Right ventricle myocardium superior (tissue), 1 donor: ENCODE data around the gene CDK11A. TPM values are rescaled to one million over a fixed set of nuclear protein-coding genes. Genes with fewer than 3 reads are reported as not detected.
"Not testable (repeated sequence)": the region's sequence is repeated elsewhere in the genome, so short reads cannot be mapped to it uniquely, and the experiment has no call there.

ENCODE experiments used
- ATAC-seq: fragments of 200-7000 bp; cut with Tn5 transposase; one replicate; pipeline ENCODE4 v1.9.1; 2020; ENCODE audit warnings: mild to moderate bottlenecking; ENCODE audit not compliant: poor library complexity
- DNase-seq: peaks from one replicate; pipeline ENCODE4 v3.0.0-alpha.2; 2020
- intact Hi-C: fragments of 100-400 bp; cut with DNase I; formaldehyde crosslinking; loops from one replicate; pipeline ENCODE4 v1.11.2; 2022
- long read RNA-seq: library from polyadenylated mRNA; unstranded; transcript quantifications from one replicate; pipeline ENCODE4 v2.0.0, GENCODE V29; 2021
- total RNA-seq: library from RNA; stranded (reverse); fragmentation: NEBNext Ultra II Directional; extraction: Animal tissue kit (Norgen Biotek cat#: 25700); gene quantifications from one replicate; pipeline ENCODE4 v1.2.1, GENCODE V29; 2021
- donor health status: DM: no; HTN: yes; CAD: no; lungs with severe emphysema.

The CDK11A gene
- total RNA-seq = 17.3 TPM
- long read RNA-seq, partial matches to known transcripts = 2 of 7 reads
- long read RNA-seq, other reads (novel, unspliced or antisense) = 4 of 7 reads

GRCh38 chr1:1724035-1724864, at the start of gene CDK11A:
Gene CDK11A, minus strand, starts transcription at chr1:1724357. Its CDS starts 1,539 bp downstream, at chr1:1722818.
- DNase-seq = peak; percentile 98
- intact Hi-C loops = not testable (repeated sequence)
- peak; percentile 97 for ATAC-seq

GRCh38 chr1:1773874-1774273, 49.7 kb upstream of the CDK11A start:
- ATAC-seq (no peak), DNase-seq (no peak)
- intact Hi-C loops = no loop called here

- no peak for DNase-seq
- no peak for ATAC-seq
- intact Hi-C loops = no loop called here
Measured at GRCh38 chr1:1771096-1771495, 46.9 kb upstream of the CDK11A start.

GRCh38 chr1:1770102-1770501, 45.9 kb upstream of the CDK11A start:
- no peak for DNase-seq
- intact Hi-C loops = no loop called here
- ATAC-seq = no peak

GRCh38 chr1:1768249-1768992, 44.3 kb upstream of the CDK11A start:
- intact Hi-C loops = no loop called here
- ATAC-seq (no peak), DNase-seq (no peak)

GRCh38 chr1:1764876-1765470, 40.8 kb upstream of the CDK11A start:
- DNase-seq = no peak
- intact Hi-C loops = no loop called here
- no peak for ATAC-seq

GRCh38 chr1:1763657-1764621, 39.8 kb upstream of the CDK11A start:
- intact Hi-C loops = no loop called here
- DNase-seq = peak; percentile 87
- peak; percentile 66 for ATAC-seq

- intact Hi-C loops = no loop called here
- ATAC-seq = no peak
- DNase-seq = no peak
Measured at GRCh38 chr1:1761504-1762376, 37.6 kb upstream of the CDK11A start.

- no peak for DNase-seq
- ATAC-seq = no peak
Measured at GRCh38 chr1:1760715-1761114, 36.6 kb upstream of the CDK11A start.

GRCh38 chr1:1760345-1760650, 36.1 kb upstream of the CDK11A start:
- DNase-seq (no peak), ATAC-seq (no peak)
- intact Hi-C loops = no loop called here

More at GRCh38 chr1:1760715-1761114, 36.6 kb upstream of the CDK11A start:
- intact Hi-C loops = no loop called here

- ATAC-seq = no peak
- peak; percentile 39 for DNase-seq
Measured at GRCh38 chr1:1759456-1760344, 35.5 kb upstream of the CDK11A start.

GRCh38 chr1:1758692-1759455, 34.7 kb upstream of the CDK11A start:
- ATAC-seq = peak; percentile 57
- intact Hi-C loops = no loop called here
- DNase-seq = peak; percentile 68

More at GRCh38 chr1:1759456-1760344, 35.5 kb upstream of the CDK11A start:
- intact Hi-C loops = no loop called here

GRCh38 chr1:1758059-1758621, 34.0 kb upstream of the CDK11A start:
- no peak for DNase-seq
- no peak for ATAC-seq
- intact Hi-C loops = no loop called here

GRCh38 chr1:1757422-1758058, 33.4 kb upstream of the CDK11A start:
- intact Hi-C loops = no loop called here
- ATAC-seq (no peak), DNase-seq (no peak)
